HUES6 (cell line): ENCODE measurements around the gene LIMS4.
"Not testable (repeated sequence)": the region's sequence is repeated elsewhere in the genome, so short reads cannot be mapped to it uniquely, and the experiment has no call there.

Experiments
- H3K27ac ChIP-seq: 2 replicates; pipeline ENCODE4 v1.7.0; 2013; ENCODE audit warnings: low read depth, mild to moderate bottlenecking, low read length, inconsistent platforms
- H3K27me3 ChIP-seq: 2 replicates; pipeline ENCODE4 v1.6.1; 2013; ENCODE audit warnings: low read length; ENCODE audit not compliant: control insufficient read depth, insufficient read depth
- H3K36me3 ChIP-seq: 2 replicates; pipeline ENCODE4 v1.6.1; 2013; ENCODE audit warnings: low read length; ENCODE audit not compliant: control insufficient read depth, insufficient read depth
- H3K4me1 ChIP-seq: 2 replicates; pipeline ENCODE4 v1.6.1; 2013; ENCODE audit warnings: low read length; ENCODE audit not compliant: control insufficient read depth, insufficient read depth
- H3K4me3 ChIP-seq: 2 replicates; pipeline ENCODE4 v1.5.1; 2013; ENCODE audit warnings: low read depth, low read length
- H3K9ac ChIP-seq: one replicate; pipeline ENCODE4 v1.6.1; 2013; ENCODE audit warnings: mild to moderate bottlenecking, low read length
- H3K9me3 ChIP-seq: 2 replicates; pipeline ENCODE4 v1.6.1; 2013; ENCODE audit warnings: low read depth, low read length; ENCODE audit not compliant: control insufficient read depth, insufficient read depth

LIMS4 gene, protein sequence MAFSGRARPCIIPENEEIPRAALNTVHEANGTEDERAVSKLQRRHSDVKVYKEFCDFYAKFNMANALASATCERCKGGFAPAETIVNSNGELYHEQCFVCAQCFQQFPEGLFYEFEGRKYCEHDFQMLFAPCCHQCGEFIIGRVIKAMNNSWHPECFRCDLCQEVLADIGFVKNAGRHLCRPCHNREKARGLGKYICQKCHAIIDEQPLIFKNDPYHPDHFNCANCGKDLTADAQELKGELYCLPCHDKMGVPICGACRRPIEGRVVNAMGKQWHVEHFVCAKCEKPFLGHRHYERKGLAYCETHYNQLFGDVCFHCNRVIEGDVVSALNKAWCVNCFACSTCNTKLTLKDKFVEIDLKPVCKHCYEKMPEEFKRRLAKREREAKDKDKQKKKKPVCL

DNA sequence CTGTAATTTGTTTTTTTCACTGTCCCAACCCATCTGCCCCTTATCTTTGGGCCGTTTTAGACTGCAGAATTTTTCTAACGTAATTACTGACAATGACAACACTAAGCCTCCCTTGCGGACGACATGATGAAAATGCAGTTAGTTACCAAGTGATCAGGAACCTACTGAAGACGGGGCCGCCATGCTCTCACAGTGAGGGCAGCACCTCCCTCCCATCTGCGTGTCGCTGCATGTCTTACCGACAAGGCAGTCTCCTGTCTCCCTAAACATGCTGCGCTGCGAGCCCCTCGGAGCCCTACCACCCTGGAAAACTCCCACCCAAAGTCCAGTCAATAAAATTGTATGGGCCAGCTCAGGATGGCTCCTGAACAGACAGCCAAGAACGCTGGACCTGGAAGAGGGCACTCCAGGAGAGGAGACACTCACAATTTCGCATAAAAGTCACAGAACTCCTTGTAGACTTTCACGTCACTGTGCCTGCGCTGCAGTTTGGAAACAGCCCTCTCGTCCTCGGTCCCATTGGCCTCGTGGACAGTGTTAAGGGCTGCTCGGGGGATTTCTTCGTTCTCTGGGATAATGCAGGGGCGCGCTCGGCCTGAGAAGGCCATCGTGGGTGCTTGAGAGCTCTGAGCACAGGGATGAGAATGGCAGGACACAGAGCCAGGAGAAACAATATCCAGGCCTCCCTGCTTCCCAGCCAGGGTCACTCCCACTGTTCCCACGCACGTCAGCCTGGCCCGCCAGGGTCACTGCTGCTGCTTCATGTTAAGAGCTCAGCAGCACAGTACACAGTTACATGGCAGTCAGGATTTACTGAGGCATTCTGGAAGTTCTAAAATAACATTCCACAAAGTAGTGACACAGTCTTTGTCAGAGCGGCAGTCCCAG is at the start of gene LIMS4:
Gene LIMS4 (minus strand): TSS at position 646 of the 888 bp plus-strand sequence. CDS start 38 bp downstream, at position 608.
- H3K27me3 ChIP-seq, H3K36me3 ChIP-seq, H3K27ac ChIP-seq, H3K9me3 ChIP-seq, H3K4me3 ChIP-seq, H3K9ac ChIP-seq, H3K4me1 ChIP-seq: not testable (repeated sequence)

DNA sequence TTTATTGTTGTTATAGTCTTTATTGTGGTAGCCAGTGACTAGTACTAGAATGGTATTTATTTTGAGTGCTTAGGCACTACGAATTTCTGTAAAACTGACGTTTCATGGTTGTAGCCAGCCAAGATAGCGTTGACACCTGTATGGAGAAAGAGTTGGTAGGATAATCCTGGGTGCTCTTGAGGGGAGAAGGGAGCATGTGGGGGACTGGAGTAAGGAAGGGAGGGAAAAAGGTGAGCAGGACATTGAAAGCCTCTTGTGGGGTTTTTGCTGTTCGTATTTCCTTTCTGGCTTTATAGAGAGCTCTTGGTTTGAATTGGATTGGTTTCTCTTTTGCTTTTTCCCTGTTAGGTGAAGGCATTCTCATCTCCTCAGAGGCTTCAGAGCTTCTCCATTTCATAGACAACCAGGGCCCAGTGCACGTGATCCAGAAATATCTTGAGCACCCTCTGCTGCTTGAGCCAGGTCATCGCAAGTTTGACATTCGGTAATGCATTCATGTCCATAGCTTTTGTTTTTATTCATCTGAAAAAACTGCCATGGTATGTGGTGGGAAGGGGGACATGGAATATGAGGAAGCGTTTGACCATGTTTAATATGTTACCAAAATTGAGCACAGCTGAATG is 27.2 kb upstream of the LIMS4 start:
- not testable (repeated sequence) for H3K27ac ChIP-seq, H3K9ac ChIP-seq, H3K9me3 ChIP-seq, H3K36me3 ChIP-seq, H3K4me1 ChIP-seq, H3K27me3 ChIP-seq, H3K4me3 ChIP-seq

DNA sequence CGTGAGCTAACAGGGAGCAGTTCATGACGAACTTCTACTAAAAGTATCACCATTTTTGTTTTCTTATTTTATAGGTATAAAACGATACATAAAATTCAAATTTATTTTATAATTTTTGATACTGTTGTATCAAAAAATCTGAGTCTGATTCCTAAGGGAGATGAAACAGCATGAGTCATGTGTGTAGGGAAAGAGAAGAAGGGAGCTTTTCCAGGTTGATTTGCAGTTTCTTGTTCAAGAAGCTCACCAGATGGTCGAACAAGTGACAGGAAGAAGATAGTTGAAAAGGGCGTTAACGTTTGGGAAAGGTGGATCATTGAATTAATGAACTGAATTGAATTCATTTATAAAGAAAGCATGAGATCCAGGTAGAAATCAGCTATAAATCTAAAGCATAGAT is 23.4 kb upstream of the LIMS4 start:
- H3K4me1 ChIP-seq, H3K4me3 ChIP-seq, H3K27me3 ChIP-seq, H3K9me3 ChIP-seq, H3K36me3 ChIP-seq, H3K9ac ChIP-seq, H3K27ac ChIP-seq: not testable (repeated sequence)

DNA sequence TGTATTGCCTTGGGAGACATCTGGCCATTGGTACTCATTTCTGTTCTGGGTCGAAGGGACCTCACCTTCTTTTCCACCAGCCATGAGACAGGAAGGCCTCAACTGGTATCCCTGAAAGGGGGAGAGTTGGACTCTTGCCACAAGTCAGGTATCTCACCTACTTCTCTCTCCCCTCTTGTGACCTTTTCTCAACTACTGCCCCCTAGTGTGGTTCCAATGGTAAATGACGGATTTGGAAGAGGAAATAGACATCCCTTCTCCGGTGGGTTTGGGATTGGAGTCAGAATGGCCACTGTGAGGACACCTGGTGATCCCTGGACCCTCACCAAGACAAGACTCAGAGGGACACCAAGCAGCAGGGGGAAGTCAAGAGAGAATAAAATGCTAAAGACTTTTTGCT is 21.9 kb upstream of the LIMS4 start:
- H3K9me3 ChIP-seq, H3K4me3 ChIP-seq, H3K27me3 ChIP-seq, H3K4me1 ChIP-seq, H3K27ac ChIP-seq, H3K36me3 ChIP-seq, H3K9ac ChIP-seq: not testable (repeated sequence)

DNA sequence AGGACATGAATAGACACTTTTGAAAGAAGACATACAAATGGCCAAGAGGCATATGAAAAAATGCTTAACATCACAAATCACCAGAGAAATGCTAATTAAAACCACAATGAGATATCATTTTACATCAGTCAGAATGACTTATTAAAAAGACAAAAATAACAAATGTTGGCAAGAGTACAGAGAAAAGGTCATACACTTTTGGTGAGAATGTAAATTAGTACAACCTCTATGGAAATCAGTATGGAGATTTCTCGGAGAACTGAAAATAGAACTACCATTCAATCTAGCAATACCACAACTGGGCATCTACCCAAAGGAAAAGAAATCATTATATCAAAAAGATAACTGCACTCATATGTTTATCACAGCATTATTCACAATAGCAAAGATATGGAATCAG is 16.4 kb upstream of the LIMS4 start:
- not testable (repeated sequence) for H3K4me1 ChIP-seq

DNA sequence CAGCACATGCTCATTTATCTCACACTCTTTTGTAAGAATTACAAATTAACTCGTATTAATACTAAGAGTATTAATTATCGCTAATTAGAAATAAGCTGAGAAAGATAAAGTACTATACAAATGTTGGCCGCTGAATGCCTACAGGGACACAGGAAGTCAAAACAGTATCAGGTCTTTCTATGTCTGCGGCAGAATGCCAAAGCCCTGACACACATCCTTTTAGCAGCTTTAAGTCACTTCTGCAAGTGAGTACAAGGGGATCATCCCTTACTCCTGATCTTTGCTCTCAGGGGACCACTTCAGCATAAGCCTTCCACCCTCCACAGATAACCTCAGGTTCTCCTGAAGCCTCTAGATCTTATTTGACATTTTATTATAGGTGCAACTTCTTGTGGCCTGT is 10.1 kb upstream of the LIMS4 start:
- H3K27me3 ChIP-seq, H3K4me3 ChIP-seq, H3K9me3 ChIP-seq, H3K9ac ChIP-seq, H3K4me1 ChIP-seq, H3K27ac ChIP-seq, H3K36me3 ChIP-seq: not testable (repeated sequence)

More for the DNA sequence above, 16.4 kb upstream of the LIMS4 start:
- H3K9ac ChIP-seq, H3K36me3 ChIP-seq, H3K4me3 ChIP-seq, H3K27me3 ChIP-seq, H3K9me3 ChIP-seq, H3K27ac ChIP-seq: not testable (repeated sequence)

DNA sequence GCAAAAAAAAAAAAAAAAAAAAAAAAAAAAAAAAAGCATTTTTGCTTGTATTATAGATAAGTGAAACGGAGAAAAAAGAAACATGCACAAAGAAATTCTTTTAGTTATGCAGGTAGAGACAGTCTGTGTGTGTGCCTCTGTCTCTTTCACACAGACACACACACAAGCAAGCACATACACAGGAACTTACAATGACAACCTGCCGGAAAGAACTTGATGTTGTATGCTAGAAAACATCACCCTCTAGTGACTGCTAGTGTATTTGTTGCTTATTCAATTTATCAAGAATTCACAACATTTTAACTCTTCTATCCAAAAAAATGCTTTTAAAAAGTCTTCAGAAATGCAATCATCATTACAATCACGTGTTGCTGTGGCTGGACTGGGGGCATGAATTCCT is 8.6 kb upstream of the LIMS4 start:
- H3K9me3 ChIP-seq, H3K4me1 ChIP-seq, H3K9ac ChIP-seq, H3K27me3 ChIP-seq, H3K4me3 ChIP-seq, H3K27ac ChIP-seq, H3K36me3 ChIP-seq: not testable (repeated sequence)

DNA sequence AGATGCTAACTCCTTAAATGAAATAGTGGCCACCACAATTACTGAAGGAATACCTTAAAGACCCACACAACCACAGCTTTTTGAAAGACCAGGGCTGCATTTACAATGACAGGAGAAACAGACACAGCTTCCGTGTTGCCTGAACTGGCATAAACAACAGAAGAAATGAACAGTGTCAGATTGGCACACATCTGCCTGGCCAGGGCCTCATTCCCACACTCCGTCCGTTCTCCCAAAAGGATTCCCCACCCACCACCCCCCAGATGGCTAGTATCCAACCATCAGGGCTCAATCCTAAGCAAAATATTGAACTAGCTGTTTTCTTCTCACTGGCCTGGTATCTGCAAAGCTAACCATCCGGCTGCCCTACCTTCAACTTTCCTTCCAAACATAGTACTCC is 7.5 kb upstream of the LIMS4 start:
- H3K27ac ChIP-seq, H3K27me3 ChIP-seq, H3K9ac ChIP-seq, H3K36me3 ChIP-seq, H3K4me3 ChIP-seq, H3K4me1 ChIP-seq, H3K9me3 ChIP-seq: not testable (repeated sequence)

DNA sequence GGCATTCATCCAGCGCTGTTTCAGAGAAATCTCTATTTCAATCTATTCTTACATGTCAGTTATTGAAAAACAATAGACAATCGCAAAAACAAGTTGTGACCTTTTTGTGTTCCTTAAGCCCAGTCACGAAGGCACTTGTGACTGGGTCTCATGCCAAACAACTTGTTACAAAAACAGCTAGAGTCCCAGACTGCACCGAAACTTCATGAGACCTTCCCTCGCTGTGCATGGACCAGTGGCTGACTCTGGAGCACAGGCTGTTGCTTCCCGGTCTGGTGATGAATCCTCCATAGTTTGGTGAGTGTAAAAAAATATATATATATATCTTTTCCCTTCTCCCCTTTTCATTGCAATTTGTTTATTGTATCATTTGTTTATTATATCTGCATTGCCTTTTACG is 4.8 kb upstream of the LIMS4 start:
- H3K27ac ChIP-seq, H3K9me3 ChIP-seq, H3K4me1 ChIP-seq, H3K27me3 ChIP-seq, H3K4me3 ChIP-seq, H3K36me3 ChIP-seq, H3K9ac ChIP-seq: not testable (repeated sequence)

DNA sequence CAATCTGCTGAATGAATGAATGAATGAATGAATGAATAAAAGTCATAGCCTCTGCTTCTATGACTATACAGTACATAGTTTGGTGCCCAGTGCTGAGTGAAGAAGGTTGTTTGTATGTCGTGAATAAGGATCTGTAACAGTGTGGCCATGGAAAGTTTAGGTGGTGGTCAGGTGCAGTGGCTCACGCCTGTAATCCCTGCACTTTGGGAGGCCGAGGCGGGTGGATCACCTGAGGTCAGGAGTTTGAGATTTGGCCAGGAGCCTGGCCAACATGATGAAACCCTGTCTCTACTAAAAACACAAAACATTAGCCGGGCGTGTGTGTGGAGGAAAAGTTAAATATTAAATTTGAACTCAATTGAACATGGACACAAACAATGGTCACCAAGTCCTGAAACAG is 4.3 kb upstream of the LIMS4 start:
- H3K27ac ChIP-seq, H3K4me3 ChIP-seq, H3K9ac ChIP-seq, H3K36me3 ChIP-seq, H3K9me3 ChIP-seq, H3K27me3 ChIP-seq, H3K4me1 ChIP-seq: not testable (repeated sequence)

DNA sequence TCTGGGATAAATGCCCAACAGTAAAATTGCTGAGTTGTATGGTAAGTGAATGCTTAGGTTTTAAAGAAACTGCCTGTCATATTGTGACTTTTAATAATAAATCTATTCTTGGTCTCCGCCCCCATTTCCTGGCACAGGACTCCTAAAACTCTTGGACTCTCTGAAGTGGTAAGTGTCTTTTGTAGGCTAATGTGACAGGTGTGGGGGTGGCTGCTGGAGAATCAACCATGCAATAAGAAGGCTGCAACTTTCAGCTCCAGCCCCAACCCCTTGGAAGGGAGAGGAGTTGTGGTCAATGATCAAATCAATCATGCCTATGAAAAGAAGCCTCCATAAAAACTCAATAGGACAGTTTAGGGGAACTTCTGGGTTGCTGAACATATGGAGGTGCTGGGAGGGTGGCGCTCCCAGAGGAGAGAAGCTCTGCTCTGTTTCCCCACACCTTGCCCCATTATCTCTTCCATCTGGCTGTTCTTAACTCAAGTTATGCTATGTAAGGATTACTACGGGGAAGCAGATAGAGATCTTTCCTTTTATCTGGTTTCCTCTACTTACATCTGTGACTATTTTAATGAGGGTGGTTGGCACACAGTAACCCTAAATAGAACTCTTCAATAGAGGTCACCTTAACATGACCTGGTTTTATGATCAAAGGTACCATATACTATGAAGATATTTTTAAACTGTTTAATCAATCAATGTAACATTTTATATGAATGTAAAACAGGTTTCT is 3.2 kb upstream of the LIMS4 start:
- not testable (repeated sequence) for H3K27ac ChIP-seq, H3K9ac ChIP-seq, H3K4me3 ChIP-seq, H3K9me3 ChIP-seq, H3K27me3 ChIP-seq, H3K36me3 ChIP-seq, H3K4me1 ChIP-seq
